Hematopoietic multipotent progenitor cell treated with erythropoietin and hydrocortisone succinate and interleukin-3 and kit ligand, for 6 days (in vitro differentiated cells): ENCODE measurements around the gene JAZF1.

Experiments
- DNase-seq: peaks from one replicate; pipeline ENCODE4 v3.0.0-alpha.2; 2015

The JAZF1 gene

DNA sequence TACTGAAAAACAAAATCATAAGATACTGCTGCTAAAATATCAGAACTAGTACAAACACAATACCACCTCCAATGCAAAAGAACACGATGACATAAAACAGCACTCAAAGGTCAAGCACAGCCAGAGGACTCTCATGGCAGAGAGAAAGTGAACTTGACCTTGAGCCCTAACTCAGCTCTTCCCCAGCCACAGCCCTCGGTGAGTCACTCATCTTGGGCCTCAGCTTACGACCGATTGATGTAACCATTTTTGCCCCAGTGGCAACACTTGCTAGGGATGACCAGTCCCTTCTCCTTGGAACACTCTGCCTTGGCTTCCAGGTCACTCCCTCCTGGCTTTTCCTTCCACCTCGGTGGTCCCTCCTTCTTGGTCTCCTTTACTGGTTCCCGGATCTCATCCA, 77.8 kb downstream of the JAZF1 start:
- no peak for DNase-seq

DNA sequence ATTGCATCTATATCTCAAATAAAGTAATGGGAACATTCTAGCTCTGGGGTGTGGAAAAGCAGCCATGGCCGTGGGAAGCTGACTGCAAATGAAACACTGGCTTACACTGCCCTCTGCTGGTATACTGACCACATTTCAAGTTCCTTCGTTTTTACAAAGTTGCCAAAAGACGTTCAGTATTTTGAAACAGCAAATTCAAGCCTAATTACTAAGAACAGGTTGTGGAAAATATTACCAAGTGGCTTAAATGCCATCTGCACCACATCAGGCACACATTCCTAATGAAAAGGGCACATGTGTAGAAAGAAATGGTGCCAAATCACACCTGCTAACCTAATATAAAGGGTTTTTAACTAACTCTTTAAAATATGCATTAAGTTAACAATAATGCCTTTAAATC, 83.9 kb downstream of the JAZF1 start:
- DNase-seq = peak; percentile 80

DNA sequence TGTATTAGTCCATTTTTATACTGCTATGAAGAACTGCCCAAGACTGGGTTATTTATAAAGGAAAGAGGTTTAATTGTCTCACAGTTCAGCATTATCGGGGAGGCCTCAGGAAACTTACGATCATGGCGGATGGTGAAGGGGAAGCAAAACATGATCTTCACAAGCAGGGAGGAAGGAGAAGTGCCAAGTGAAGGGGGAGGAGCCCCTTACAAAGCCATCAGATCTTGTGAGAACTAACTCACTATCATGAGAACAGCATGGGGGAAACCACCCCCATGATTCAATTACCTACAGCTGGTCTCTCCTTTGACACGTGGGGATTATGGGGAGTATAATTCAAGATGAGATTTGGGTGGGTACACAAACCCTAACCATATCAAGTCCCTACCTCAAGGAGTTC, 85.4 kb downstream of the JAZF1 start:
- no peak for DNase-seq

DNA sequence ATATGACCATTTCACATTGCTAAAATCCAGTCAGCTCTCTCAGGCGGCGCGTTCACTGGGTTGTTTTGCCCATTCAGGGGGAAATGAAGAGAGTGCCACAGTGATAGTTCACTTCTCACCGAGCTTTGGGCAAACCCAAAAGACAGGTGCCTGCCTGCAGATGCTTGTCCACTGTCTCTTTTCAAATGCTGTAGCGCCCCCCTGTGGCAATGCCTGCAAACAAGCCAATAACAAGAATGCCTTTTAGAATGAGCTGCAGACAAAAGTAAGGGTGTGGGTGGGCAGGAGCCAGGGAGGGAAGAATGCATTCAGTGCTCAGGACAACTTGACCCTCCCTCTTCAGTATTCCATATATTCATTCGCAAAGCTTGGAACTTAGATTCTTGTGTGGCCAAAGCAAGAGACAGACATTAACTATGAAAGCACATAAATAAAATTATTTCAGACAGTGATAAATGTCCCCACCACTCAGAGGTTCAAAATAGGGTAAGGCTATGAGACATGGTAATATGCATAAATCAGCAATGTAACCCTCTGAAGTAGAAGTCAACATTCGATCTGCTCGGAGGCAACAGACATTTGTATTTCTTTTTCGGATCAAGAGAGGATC, 86.9 kb downstream of the JAZF1 start:
- peak; percentile 75 for DNase-seq

DNA sequence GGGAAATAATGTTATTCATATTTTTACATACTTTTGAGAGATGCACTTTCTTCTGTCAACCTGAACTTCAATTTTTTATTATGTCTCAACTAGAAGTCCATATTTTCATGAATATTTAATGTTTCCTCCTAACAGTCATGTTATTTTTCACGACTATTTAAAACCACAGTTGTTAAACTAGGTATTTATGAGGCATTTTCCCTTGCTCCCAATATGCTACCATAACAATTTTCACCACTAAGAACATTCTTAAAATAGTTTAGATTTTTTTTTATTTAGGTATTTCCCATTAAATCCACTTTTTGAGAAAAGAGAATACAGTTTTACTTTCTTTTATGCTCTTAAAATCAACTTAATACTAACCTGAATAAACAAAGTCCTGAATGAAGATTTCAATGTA, 89.4 kb downstream of the JAZF1 start:
- DNase-seq = no peak

DNA sequence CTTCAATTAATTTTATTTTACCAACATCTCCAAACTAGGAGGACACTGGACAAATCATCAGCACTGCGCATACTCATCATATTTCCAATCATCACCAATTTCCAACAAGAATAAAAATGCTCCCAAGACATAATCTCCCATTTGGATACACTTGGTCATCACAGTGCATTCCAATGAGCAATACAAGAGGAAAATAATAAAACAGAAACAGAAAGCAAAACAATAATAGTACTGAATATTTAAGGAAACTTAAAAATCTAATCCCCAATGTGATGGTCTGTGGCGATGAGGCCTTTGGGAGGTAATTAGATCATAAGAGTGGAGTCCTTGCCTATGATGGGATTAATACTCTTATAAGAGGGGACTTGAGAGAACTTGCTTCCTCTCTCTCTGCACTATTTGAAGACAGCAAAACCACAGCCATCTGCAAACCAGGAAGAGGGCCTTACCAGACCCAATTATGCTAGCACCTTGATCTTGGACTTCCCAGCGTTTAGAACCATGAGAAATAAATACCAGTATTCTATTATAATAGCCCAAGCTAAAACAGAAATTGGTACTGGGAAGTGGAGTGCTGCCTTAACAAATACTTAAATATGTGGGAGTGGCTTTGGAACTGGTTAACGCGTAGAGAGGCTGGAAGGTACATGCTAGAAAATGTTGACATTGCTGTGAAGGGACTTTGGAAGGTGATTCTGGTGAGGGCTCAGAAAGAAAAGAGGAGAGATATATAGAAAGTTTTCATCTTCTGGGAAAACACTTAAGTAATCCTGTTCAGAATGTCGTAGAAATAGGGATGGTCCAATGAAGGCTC, 91.5 kb downstream of the JAZF1 start:
- no peak for DNase-seq

DNA sequence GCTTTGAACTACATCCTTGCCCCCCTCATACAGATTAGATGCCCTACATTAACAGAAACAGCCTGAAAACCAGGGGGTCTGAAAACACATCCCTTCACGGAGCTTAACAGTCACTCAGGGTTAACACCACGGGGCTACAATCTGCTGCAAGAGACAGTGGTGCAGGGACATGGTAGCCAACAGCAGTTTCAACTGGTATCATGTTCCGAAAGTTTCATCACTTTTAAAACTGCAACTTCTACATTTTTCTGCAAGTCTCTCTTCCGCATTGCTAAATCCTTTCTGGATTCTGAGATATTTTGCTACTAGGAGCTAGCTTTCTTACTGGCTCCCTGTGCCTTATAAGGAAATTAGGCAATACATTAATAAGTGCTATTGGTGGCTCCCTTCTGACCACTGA, 92.6 kb downstream of the JAZF1 start:
- no peak for DNase-seq

DNA sequence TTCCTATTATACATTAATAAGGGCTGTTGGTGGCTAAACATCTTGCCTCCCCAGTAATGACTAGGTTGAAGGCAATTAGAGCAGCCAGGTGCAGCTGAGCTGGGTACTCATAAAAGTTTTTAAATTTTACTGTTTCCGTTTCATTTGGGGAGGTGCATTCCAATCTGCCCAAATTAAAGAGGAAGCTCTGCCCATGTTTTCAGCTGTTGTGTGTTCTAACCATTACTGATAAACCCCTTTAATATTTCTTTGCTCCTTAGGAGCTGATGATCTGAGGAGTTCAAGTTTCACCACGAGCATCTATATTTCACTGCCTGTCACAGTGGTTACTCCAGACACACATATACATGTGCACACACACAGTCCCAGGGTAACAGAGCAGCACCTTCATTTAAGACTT, 94.4 kb downstream of the JAZF1 start:
- no peak for DNase-seq

DNA sequence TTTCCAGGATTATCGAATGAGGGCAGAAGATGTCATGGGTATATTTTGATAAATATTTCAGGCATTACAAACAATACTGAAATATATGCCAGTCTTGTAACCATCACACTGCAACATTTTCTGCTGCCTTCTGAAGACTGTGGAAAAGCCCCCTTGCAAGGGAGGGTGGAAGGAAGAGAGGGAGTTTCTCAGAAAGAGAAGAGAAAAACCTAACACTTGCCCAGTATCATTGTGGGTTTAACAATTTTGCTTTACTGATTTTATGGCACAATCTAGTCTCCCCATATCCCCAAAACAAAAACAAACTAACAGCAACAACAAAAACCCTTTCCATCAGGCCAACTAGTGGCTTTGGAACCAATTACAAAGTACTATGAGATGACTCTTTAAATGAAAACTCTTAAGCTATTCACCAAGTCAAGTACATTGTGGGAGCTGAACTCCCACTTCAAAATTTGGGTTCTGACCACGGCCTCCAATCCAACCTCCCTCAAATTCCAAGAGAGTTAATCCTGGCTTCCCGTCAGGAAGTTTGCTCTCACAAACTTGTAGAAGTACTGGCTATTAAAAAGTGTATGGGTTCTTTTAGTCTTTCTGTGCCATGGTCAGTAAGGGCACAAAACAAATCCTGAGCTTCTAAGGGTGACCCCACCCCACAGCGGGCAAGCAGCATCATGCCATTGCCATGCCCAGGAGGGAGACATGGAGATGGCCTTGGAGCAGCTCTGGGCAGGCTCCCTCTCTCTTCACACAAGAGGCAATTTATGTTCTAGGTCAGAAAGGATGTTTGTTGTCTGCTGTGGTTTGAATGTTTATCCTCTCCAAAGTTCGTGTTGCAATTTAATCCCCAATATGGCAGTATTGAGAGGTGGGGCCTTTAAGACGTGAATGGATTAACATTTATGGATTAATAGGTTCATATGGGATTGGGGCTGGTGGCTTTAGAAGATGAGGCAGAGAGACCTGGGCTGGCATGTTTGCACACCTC, 96.3 kb downstream of the JAZF1 start:
- DNase-seq = no peak

DNA sequence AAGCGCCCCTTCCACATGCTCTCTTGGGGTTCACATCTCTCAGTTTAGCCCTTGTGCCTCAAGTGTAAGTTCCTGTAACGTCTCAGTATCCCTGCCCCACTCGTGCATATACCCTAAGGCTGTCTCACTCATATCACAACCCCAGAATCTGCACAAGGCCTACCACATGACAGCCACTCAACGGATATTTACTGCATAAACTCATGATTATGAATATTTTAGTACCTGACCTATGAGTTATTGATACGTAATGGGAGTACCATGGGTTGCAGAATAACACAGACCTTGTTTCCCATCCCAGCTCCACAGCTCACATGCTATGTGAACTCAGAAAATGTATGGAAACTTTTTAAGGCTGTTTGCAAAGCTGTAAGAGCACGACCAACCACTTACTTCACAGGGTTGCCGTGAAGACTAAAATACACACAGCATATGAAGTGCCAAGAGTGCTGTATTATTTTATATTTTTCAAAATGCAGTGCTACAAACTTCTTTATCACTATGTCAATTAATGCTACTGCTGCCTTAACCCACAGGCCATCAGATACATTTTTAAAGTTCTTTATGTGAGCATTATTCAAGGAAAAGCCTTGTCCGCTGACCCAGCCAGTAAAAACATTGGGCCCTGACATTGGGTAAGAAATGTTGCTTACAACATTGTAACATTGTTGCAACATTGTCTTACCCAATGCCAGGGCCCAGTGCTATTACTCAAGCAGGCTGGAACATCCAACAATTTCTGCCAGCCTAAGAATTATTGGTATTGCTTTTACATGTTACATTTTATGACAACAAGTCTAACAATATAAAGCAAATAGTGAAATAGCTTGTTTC, 97.2 kb downstream of the JAZF1 start:
- DNase-seq = peak; percentile 72

DNA sequence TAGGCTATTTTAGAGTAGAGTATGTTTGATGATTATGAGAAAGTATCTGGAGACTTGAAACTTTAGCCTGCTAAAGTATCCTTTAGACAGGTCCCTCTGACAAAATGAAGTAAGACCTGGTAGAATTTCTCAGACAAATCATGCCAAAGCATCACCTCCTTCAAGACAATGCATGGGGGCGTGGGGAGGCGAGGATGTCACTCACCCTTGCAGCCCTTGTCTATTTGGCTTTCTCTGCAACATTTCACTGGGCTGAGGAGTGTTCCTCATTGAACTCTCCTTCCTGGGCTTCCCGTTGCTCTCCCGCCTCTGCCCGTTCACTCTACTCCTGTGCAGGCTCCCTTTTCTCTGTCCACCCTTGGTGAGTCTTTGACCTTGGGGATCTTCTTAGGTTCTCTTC, 98.5 kb downstream of the JAZF1 start:
- no peak for DNase-seq

DNA sequence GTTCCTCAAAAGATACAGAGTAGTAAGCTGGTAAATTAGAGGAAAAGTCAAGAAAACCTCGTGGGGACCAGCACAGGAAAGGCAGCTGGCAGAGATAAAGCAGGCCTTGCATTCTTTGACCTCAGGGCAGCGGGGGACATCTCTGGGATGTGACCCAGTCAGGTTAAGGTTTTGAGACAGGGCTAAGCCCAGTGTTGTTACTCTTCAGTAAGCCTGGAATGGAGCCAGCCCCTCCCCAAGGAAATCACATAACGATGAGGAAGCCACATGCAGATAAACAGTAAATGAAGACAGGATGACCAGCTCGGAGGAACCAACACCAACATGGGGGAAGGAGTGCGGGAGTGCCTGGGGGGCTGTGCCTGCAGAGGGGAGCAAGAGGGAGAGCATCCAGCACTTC, 99.6 kb downstream of the JAZF1 start:
- peak; percentile 37 for DNase-seq

DNA sequence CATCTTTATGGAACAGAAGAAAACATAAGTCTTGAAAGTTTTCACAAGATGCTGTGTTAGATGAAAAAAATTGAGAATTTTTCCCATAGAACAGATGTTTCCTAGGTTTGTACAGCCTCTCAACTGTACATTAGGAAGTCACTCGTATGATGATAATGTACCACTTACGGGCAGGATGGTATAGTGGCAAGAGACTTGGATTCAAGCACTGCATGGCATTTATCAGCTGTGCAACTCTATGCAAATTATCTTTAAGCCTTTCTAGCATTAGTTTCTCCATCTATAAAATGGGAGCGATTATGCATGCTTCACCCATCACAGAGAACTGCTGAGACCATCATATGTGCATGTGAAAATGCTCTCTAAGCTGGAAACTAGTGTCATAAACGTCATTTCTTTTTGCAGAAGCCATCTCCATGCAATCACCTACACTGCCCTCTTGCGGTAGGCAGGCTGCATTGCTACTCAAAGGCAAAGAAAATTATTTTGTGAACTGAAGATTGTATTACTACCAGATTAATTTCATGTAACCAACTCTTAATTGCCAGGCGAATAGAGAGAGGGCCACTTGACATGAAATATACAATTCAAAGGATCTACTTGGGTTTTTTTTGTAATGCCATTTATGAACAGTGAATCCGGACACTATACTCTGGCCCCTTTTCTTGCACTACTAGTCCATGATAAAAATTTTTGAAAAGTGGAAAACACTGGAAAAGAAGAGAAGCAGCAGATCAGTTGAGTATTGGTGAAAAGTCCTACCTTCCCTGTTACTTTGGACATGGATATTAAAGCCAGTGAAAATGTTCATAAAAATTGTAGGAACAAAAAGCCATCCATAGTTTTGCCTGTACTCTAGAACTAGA, 102.3 kb downstream of the JAZF1 start:
- DNase-seq = peak; percentile 71

DNA sequence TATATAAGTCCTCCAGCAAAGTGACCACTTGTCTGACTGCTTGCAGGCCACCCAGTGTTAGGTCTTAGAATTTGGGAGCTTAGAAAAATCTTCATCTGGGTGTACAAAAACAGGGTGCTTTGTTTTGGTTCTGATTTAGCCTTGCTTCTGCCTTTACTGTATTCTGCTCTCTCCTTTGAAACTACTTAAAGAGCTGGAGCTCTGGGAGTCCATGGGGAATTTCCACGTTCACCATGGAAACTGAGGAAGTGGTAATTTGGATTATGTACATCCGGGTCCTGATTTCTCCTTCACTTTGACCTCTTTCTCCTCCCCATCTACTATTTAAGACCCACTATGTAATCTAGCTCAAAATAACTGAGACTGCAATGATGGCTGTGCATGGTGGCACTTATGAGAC, 103.0 kb downstream of the JAZF1 start:
- DNase-seq = no peak

DNA sequence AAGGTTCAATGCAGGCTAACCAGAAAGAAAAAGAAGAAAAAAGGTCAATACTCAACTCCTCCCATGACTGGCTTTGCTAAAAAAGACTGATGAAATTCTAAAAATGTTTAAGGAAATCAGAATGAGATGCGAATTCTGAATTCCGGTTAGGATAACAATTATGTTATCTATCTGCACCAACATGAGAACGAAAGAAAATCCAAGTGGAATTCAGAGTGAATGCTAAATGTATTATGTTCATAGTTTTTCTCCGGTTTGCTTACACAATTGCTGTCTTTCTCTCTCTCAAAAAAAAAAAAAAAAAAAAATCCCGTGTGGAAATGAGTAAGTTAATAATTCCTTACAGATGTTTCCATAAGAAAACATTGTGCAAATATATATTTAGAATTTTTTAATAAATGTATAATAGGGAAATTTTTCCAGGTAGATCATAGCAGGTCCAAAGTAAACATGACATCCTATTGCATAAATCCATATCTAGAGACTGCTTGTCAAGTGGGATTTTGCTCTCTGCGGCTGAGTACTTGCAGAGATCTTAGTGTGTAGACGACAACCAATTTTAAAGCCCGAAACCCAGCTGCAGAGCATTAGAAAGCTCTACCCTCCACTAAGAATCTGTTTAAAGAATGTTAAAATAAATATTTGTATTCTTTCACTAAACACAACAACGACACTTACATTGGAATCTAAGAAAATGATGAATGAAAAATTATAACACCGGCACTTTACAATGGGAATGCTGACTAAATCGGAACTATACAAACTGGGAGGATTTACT, 104.0 kb downstream of the JAZF1 start:
- no peak for DNase-seq

DNA sequence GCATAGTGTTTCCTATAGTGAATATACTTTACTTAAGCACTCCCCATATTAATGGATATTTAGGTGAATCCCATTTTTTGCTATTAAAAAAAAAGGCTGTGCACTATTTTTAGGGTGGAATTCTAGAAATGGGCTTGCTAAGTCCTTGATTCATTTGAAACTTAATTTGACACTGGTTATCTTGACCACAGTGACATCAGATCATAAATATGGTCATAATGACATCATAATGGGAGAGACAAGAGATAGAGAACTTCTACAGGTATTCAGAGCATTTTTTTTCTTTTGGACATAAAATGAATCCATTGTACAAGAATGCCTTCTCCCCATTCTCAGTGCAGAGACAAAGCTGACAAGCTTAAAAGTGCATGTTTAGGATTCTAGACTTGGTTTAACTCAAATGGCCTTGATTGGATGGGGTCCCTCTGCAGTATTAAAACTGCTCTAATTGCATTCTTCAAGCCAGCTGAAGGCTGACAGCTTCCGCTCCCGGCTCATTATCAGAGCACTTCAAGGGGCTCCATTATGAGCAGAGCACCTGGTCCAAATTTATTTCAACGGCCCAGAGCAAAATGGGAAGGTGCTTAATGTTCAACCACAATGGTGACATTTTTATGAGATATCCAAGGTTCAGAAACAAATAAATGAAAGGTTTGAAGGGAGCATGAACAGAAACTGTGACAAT, 104.8 kb downstream of the JAZF1 start:
- DNase-seq = no peak

DNA sequence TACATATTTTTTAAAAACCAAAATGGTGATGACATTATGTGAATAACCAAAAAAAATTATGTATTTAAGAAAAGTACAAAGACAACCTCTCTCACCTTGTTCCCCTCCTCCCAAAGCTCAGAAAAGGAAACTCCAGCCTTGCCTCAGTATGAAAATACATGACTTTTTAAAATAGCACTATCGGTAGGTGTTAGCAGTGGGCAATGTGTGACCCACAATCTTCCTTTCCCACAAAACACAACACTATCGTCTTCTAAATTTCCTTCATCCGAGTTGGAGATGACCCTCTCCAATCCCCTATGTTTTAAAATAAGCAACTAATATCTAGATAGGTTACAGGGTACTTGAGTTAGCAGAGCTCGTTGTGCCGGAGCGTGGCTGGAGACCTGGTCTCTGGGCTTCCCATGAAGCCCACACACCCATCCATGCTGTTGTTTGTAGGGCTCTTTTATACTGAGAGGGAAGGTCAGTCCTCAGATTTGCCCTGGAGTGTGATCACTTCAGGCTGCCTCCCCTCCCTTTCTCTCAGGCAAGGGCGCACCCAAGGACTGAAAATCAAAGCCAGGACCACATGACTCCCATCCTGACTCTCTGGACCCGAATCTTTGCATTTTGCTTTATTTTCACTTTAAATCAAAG, 107.6 kb downstream of the JAZF1 start:
- DNase-seq = no peak

DNA sequence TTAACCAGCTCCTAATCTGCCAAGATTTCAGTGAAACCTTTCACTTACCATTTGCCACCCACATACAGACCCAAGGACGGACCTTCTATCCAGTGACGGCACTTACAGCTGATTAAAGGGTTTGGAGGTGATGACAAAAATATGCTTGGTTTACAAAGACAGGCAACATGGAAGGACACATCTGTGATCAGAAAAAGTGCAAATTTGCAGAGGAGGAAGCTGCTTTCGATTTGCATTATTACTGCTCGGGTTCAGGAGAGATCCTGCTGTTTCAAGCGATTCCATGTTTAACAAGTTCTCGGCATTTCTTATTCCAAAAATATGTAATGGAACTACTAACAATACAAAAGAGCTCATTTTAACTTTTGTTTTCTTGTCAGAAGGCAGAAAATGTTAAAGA, 109.0 kb downstream of the JAZF1 start:
- DNase-seq = no peak

DNA sequence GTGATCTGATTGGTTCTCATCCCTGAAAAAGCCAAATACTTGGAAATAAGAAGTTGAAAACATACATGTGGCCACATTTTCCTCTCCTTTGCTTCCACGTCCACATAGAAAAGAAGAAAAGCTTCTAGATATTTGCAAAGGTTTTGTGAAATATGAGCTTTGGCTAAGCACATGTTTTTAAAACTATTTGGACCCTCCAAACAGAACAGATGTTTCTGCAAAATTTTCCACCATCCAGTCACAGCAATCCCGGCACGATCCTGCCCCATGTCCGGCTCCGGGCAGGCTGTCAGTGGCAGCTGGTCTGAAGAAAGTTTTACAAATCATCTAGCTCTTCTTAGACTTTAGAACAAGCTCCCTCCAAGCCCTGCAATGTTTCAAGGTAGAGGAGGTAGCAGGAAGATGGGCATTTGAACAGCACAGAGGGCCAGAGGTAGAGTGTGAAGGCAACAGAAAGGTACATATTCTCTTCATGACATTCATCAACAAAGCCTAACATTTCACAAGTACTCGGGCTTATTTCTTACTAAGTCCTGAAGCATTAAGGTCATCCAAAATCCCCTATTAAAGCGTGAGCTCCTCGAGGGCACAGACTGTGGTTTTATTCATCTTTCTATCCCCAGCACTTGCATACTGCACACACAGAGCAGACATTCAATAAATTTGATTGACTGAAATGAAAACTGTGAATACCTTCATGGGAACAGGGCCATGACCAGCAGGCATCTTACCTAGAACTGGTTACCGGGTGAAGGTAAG, 110.1 kb downstream of the JAZF1 start:
- no peak for DNase-seq
